A549 (cell line): ENCODE measurements around the gene GSTM5. TPM values are rescaled to one million over a fixed set of nuclear protein-coding genes. Genes with fewer than 3 reads are reported as not detected.

Experiments used
- ATAC-seq, 2 experiments: fragments of 200-7000 bp in 1 of 2; fragments of >200 bp in 1 of 2; cut with Nextera tagmentation in 1 of 2; cut with Tn5 transposase in 1 of 2; 3 replicates each; pipeline versions ENCODE4 v1.8.0 to v1.9.1; 2018 to 2020; ENCODE audit warnings: mild to moderate bottlenecking in 1 of 2, moderate library complexity in 1 of 2
- CTCF ChIA-PET: fragments of 300-600 bp; sonication (Branson Sonifier 250); formaldehyde crosslinking; extraction: SDS; loops from one replicate; lab custom pipeline; 2021; ENCODE audit warnings: antibody characterized with exemption, inconsistent platforms; lab: Yijun Ruan, JAX
- POLR2A ChIA-PET: fragments of 350-600 bp; formaldehyde crosslinking; extraction: SDS; loops from one replicate; lab custom pipeline; 2021; ENCODE audit warnings: antibody characterized with exemption, inconsistent platforms; lab: Yijun Ruan, JAX
- DNase-seq, 2 experiments: peaks; one replicate each; pipeline versions ENCODE4 v3.0.0 to v3.0.0-alpha.2; 2011 to 2016; ENCODE audit warnings: low read depth in 1 of 2, low spot score in 1 of 2
- FAIRE-seq: peaks from 2 replicates; lab custom pipeline; 2011; peaks lifted over from hg19 to GRCh38; lab: Jason Lieb, UNC
- H3K27ac ChIP-seq, 2 experiments: fragments of >200 bp; sonication (Bioruptor Twin); formaldehyde crosslinking; 3 replicates each; pipeline ENCODE4 v1.5.1; 2016 to 2017
- H3K4me1 ChIP-seq: fragments of >200 bp; sonication (Bioruptor Twin); formaldehyde crosslinking; 3 replicates; pipeline ENCODE4 v1.6.1; 2016
- H3K4me2 ChIP-seq: fragments of >200 bp; sonication (Bioruptor Twin); formaldehyde crosslinking; 3 replicates; pipeline ENCODE4 v1.6.1; 2016
- H3K4me3 ChIP-seq: fragments of >200 bp; sonication (Bioruptor Twin); formaldehyde crosslinking; 3 replicates; pipeline ENCODE4 v1.5.1; 2016
- H3K9me3 ChIP-seq: fragments of >200 bp; sonication (Bioruptor Twin); formaldehyde crosslinking; 3 replicates; pipeline ENCODE4 v1.6.1; 2016
- BCL3 ChIP-seq: fragments of >200 bp; sonication (Bioruptor Twin); formaldehyde crosslinking; IDR thresholded peaks from 3 replicates; pipeline ENCODE4 v1.6.1; 2016
- CBX8 ChIP-seq: fragments of 200-600 bp; sonication (generic); IDR thresholded peaks from 2 replicates; pipeline ENCODE4 v1.6.1; 2016
- CHD2 ChIP-seq: fragments of 150-350 bp; IDR thresholded peaks from 2 replicates; pipeline ENCODE4 v1.6.1; 2014; ENCODE audit warnings: low read length; ENCODE audit not compliant: partially characterized antibody
- ESRRA ChIP-seq: fragments of 150-350 bp; IDR thresholded peaks from 2 replicates; pipeline ENCODE4 v1.6.1; 2014; ENCODE audit warnings: mild to moderate bottlenecking, low read length, borderline replicate concordance
- FOSB ChIP-seq: fragments of 250-450 bp; sonication (Bioruptor Pico); IDR thresholded peaks from 2 replicates; pipeline ENCODE4 v1.5.0; 2020; ENCODE audit warnings: mild to moderate bottlenecking, moderate library complexity
- GATA3 ChIP-seq: IDR thresholded peaks from 2 replicates; pipeline ENCODE4 v1.6.1; 2012; ENCODE audit warnings: borderline replicate concordance
- HDAC2 ChIP-seq: fragments of 200-600 bp; sonication (generic); IDR thresholded peaks from 2 replicates; pipeline ENCODE4 v1.6.1; 2016
- HEYL ChIP-seq: fragments of 250-450 bp; sonication (Bioruptor Pico); IDR thresholded peaks from 2 replicates; pipeline ENCODE4 v1.8.0; 2021; ENCODE audit warnings: mild to moderate bottlenecking, moderate library complexity
- HOXB5 ChIP-seq: fragments of 250-450 bp; sonication (Bioruptor Pico); IDR thresholded peaks from 2 replicates; pipeline ENCODE4 v1.5.0; 2020; ENCODE audit warnings: mild to moderate bottlenecking, moderate library complexity
- JUN ChIP-seq, 2 experiments: fragments of >200 bp; sonication (Bioruptor Twin); formaldehyde crosslinking; IDR thresholded peaks; 2 replicates in 1 of 2; 3 replicates in 1 of 2; pipeline ENCODE4 v1.6.1; 2016 to 2017
- JUNB ChIP-seq: fragments of >200 bp; sonication (Bioruptor Twin); formaldehyde crosslinking; IDR thresholded peaks from 2 replicates; pipeline ENCODE4 v1.6.1; 2016
- MYC ChIP-seq: IDR thresholded peaks from 2 replicates; pipeline ENCODE4 v1.6.1; 2012; ENCODE audit warnings: mild to moderate bottlenecking, inconsistent platforms, low read length, improper control_type of control experiment, borderline replicate concordance
- NFE2L2 ChIP-seq: fragments of 150-350 bp; conservative IDR thresholded peaks from 2 replicates; pipeline ENCODE4 v1.6.1; 2014; ENCODE audit warnings: low read length
- NR3C1 ChIP-seq: fragments of >200 bp; sonication (Bioruptor Twin); formaldehyde crosslinking; IDR thresholded peaks from 3 replicates; pipeline ENCODE4 v1.6.1; 2017
- PHF8 ChIP-seq: fragments of 200-600 bp; sonication (generic); IDR thresholded peaks from 2 replicates; pipeline ENCODE4 v1.6.1; 2016; ENCODE audit warnings: low read depth, mild to moderate bottlenecking, antibody characterized with exemption, moderate library complexity, borderline replicate concordance
- RAD21 ChIP-seq, 2 experiments: fragments of >200 bp in 1 of 2; sonication (Bioruptor Twin) in 1 of 2; formaldehyde crosslinking in 1 of 2; IDR thresholded peaks in 1 of 2; conservative IDR thresholded peaks in 1 of 2; 2 replicates in 1 of 2; 3 replicates in 1 of 2; pipeline ENCODE4 v1.6.1; 2012 to 2018; ENCODE audit warnings: inconsistent platforms in 1 of 2
- USF2 ChIP-seq: fragments of 450-650 bp; IDR thresholded peaks from 2 replicates; pipeline ENCODE4 v1.6.1; 2014; ENCODE audit warnings: antibody characterized with exemption
- ZC3H11A ChIP-seq: fragments of 450-650 bp; IDR thresholded peaks from 2 replicates; pipeline ENCODE4 v1.6.1; 2014; ENCODE audit warnings: antibody characterized with exemption, mild to moderate bottlenecking
- WGBS: methylation state at CpG from one replicate; pipeline ENCODE4 v1.1.6; 2017; ENCODE audit errors: missing lambda C conversion rate; 5-methylcytosine and 5-hydroxymethylcytosine counted together
- polyA plus RNA-seq, 4 experiments: library from polyadenylated mRNA; depleted of rRNA in 3 of 4; stranded (reverse); fragments of >200 nt; fragmentation: RNase III in 1 of 4; extraction: RNeasy Plus Mini Kit Qiagen cat#74134 plus additional on column Dnase treatment in 1 of 4; gene quantifications; 2 replicates in 3 of 4; 3 replicates in 1 of 4; pipeline ENCODE4 v1.2.3, GENCODE V29; 2011 to 2017
- TF ChIP-seq, protein P1 (sequence below): fragments of >200 bp; sonication (Bioruptor Twin); formaldehyde crosslinking; IDR thresholded peaks from 3 replicates; pipeline ENCODE4 v1.5.1; 2016
- TF ChIP-seq, protein P2 (sequence below): IDR thresholded peaks from 2 replicates; pipeline ENCODE4 v1.6.1; 2012; ENCODE audit warnings: low read depth, borderline replicate concordance
- TF ChIP-seq, protein P3 (sequence below): fragments of 200-600 bp; sonication (generic); IDR thresholded peaks from 2 replicates; pipeline ENCODE4 v1.6.1; 2016; ENCODE audit warnings: antibody characterized with exemption, mild to moderate bottlenecking, moderate library complexity

GSTM5 gene
- polyA plus RNA-seq, 2 of the 4 experiments (the other 2 are of a cell fraction) = not detected

DNA sequence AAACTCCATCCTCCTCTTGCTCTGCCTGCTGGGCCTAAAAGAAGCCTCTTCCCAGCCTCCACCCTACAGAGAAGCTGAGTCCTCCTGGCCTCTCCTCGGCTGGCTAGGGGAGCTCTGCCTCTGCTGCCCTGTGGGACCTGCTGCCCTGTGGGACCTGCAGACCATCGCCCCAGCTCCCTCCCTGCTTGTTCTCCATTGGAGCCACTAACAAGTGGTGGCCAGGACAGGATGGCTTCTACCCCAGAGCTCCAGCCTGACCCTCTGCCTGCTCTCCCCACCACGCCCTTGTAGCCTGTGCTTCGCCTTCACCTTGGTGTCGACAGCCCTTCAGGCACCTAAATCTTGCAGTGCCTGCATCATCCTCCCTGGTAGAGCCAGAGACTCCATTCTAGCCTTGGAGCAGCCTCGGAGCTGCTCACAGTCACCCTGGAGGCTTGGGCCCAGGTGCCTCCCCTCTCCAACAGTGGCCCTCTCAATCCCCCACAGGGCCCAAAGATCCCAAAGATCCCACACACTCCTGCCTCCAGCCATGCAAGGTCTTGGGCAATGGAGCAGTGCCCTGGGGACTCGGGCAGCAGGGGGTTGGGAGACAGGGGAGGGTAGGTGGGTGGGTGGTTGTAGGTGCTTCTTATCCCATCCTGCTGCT lies 48.7 kb downstream of the GSTM5 start:
- FAIRE-seq = no peak
- no peak overlapping the region for H3K4me3 ChIP-seq
- no peak for DNase-seq
- no peak for TF ChIP-seq CBX8
- TF ChIP-seq JUNB = no peak
- no peak for TF ChIP-seq RAD21 (conservative IDR thresholded peaks at IDR 0.05 in 1 of 2, IDR thresholded peaks at IDR 0.05 in 1 of 2)
- TF ChIP-seq, all 56 proteins: peak for 0
- no peak overlapping the region for H3K4me2 ChIP-seq
- no peak for ATAC-seq
- CTCF ChIA-PET = interaction anchor here (0.7 to 2.5 kb wide), 6 partner anchors 11 to 224 kb away, joined by 3 to 14 read pairs (median 6); partner anchors contain the start of gene AHCYL1
- POLR2A ChIA-PET = no interaction called here
- peaks cover 18% of the 10 kb centered on the region for H3K4me1 ChIP-seq
- WGBS = 87% methylated on average over 3 of the region's 7 CpGs
- no peak overlapping the region for H3K27ac ChIP-seq
- no peaks in the 10 kb centered on the region for H3K9me3 ChIP-seq

GRCh38 chr1:109761227-109762038 lies 49.4 kb downstream of the GSTM5 start:
- Histone ChIP-seq H3K9me3 (no peaks in the 10 kb centered on the region), H3K27ac (no peak overlapping the region), H3K4me1 (peaks cover 18% of the 10 kb centered on the region)
- ATAC-seq (no peak), FAIRE-seq (no peak)
- 91% methylated on average over 6 of the region's 14 CpGs for WGBS
- TF ChIP-seq FOSB (CRISPR knock-in tag) (no peak), JUN (IDR thresholded peaks at IDR 0.05) (no peak), HOXB5 (no peak), HDAC2 (no peak)
- TF ChIP-seq, all 56 proteins: peak for 0
- H3K4me2 ChIP-seq = no peak overlapping the region
- no peak for DNase-seq
- CTCF ChIA-PET = interaction anchor here (0.9 to 4.6 kb wide), 4 partner anchors 12 to 121 kb away, joined by 3 to 42 read pairs (median 10); no protein-coding TSS in a partner anchor
- no peak overlapping the region for H3K4me3 ChIP-seq
- POLR2A ChIA-PET = no interaction called here

DNA sequence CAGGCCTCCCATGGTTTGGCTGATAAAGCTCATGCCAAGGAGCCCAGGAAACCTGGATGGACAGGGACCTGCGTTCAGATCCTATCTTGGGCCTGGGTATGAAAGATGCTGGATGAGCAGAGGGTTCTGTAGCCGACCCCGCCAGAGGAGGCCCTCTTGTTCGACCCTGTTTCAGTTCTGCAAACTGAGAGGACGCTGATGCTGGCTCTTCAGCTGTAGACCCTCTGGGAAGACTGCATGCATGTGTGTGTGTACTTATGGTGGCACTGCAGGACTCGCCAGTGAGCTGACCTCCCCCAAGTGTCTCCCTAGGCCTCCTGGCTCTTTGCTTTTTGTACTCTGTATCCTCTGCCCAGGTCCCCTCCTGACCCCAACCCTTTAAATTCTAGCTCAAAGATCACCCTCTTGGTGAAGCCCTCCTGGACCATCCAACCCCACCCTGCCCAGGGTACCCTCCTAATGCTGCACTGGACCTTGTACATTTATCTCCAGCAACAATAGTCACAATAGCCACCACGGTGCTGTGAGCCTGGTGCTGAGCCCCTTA lies 50.1 kb downstream of the GSTM5 start:
- CTCF ChIA-PET = interaction anchor here (0.6 to 4.6 kb wide), 4 partner anchors 11 to 223 kb away, joined by 3 to 42 read pairs (median 4); partner anchors contain the start of gene AHCYL1
- no peak overlapping the region for H3K27ac ChIP-seq
- no peak overlapping the region for H3K4me2 ChIP-seq
- no peak overlapping the region for H3K4me3 ChIP-seq
- POLR2A ChIA-PET = no interaction called here
- TF ChIP-seq MYC (no peak), GATA3 (no peak), CHD2 (no peak), ZC3H11A (no peak), FOSB (CRISPR knock-in tag) (no peak), HOXB5 (no peak), PHF8 (no peak), NR3C1 (no peak), NFE2L2 (no peak), USF2 (no peak), HEYL (CRISPR knock-in tag) (no peak), JUNB (no peak), BCL3 (no peak), ESRRA (no peak)
- TF ChIP-seq, protein P1, sequence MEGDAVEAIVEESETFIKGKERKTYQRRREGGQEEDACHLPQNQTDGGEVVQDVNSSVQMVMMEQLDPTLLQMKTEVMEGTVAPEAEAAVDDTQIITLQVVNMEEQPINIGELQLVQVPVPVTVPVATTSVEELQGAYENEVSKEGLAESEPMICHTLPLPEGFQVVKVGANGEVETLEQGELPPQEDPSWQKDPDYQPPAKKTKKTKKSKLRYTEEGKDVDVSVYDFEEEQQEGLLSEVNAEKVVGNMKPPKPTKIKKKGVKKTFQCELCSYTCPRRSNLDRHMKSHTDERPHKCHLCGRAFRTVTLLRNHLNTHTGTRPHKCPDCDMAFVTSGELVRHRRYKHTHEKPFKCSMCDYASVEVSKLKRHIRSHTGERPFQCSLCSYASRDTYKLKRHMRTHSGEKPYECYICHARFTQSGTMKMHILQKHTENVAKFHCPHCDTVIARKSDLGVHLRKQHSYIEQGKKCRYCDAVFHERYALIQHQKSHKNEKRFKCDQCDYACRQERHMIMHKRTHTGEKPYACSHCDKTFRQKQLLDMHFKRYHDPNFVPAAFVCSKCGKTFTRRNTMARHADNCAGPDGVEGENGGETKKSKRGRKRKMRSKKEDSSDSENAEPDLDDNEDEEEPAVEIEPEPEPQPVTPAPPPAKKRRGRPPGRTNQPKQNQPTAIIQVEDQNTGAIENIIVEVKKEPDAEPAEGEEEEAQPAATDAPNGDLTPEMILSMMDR = no peak
- TF ChIP-seq, protein P2, sequence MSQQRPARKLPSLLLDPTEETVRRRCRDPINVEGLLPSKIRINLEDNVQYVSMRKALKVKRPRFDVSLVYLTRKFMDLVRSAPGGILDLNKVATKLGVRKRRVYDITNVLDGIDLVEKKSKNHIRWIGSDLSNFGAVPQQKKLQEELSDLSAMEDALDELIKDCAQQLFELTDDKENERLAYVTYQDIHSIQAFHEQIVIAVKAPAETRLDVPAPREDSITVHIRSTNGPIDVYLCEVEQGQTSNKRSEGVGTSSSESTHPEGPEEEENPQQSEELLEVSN = no peak
- TF ChIP-seq, protein P3, sequence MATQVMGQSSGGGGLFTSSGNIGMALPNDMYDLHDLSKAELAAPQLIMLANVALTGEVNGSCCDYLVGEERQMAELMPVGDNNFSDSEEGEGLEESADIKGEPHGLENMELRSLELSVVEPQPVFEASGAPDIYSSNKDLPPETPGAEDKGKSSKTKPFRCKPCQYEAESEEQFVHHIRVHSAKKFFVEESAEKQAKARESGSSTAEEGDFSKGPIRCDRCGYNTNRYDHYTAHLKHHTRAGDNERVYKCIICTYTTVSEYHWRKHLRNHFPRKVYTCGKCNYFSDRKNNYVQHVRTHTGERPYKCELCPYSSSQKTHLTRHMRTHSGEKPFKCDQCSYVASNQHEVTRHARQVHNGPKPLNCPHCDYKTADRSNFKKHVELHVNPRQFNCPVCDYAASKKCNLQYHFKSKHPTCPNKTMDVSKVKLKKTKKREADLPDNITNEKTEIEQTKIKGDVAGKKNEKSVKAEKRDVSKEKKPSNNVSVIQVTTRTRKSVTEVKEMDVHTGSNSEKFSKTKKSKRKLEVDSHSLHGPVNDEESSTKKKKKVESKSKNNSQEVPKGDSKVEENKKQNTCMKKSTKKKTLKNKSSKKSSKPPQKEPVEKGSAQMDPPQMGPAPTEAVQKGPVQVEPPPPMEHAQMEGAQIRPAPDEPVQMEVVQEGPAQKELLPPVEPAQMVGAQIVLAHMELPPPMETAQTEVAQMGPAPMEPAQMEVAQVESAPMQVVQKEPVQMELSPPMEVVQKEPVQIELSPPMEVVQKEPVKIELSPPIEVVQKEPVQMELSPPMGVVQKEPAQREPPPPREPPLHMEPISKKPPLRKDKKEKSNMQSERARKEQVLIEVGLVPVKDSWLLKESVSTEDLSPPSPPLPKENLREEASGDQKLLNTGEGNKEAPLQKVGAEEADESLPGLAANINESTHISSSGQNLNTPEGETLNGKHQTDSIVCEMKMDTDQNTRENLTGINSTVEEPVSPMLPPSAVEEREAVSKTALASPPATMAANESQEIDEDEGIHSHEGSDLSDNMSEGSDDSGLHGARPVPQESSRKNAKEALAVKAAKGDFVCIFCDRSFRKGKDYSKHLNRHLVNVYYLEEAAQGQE = no peak
- FAIRE-seq = no peak
- no peak for ATAC-seq
- 89% methylated on average over 7 of the region's 7 CpGs for WGBS
- peaks cover 18% of the 10 kb centered on the region for H3K4me1 ChIP-seq
- DNase-seq = no peak
- no peaks in the 10 kb centered on the region for H3K9me3 ChIP-seq
